Measurements from ENCODE around the gene SLC2A11. TPM values are rescaled to one million over a fixed set of nuclear protein-coding genes. Genes with fewer than 3 reads are reported as not detected.
A peak's percentile ranks its signal among the peaks of the same experiment; 100 is the strongest.
"Not testable (repeated sequence)": the region's sequence is repeated elsewhere in the genome, so short reads cannot be mapped to it uniquely, and the experiment has no call there.

The SLC2A11 gene
- polyA plus RNA-seq, 3 donors: 6.2 to 12.3 (median 10.3) TPM

- WGBS, 3 donors: 87 to 92% (median 90%) methylated on average over 8 of the region's 8 CpGs
- no peak overlapping the region for H3K27ac ChIP-seq (ENCODE audit: low read depth, low read length)
Observed at GRCh38 chr22:23896523-23897186, 39.0 kb downstream of the SLC2A11 start.

- 91 to 92% (median 92%) methylated on average over 3 of the region's 3 CpGs for WGBS, 3 donors
Observed at GRCh38 chr22:23897320-23897719, 39.6 kb downstream of the SLC2A11 start.

GRCh38 chr22:23898006-23898974 lies 40.6 kb downstream of the SLC2A11 start:
- 57 to 67% (median 64%) methylated on average over 8 of the region's 8 CpGs for WGBS, 3 donors
- H3K27ac ChIP-seq (ENCODE audit: low read depth, low read length): no peak overlapping the region

More at GRCh38 chr22:23897320-23897719, 39.6 kb downstream of the SLC2A11 start:
- no peak overlapping the region for H3K27ac ChIP-seq (ENCODE audit: low read depth, low read length)

GRCh38 chr22:23899042-23899745 lies 41.5 kb downstream of the SLC2A11 start:
- WGBS, 3 donors: 82 to 89% (median 82%) methylated on average over 6 of the region's 6 CpGs
- no peak overlapping the region for H3K27ac ChIP-seq (ENCODE audit: low read depth, low read length)

GRCh38 chr22:23900227-23900626 lies 42.6 kb downstream of the SLC2A11 start:
- H3K27ac ChIP-seq (ENCODE audit: low read depth, low read length): not testable (repeated sequence)
- 76 to 96% (median 93%) methylated on average over 4 of the region's 4 CpGs for WGBS, 3 donors

GRCh38 chr22:23901600-23901999 lies 43.9 kb downstream of the SLC2A11 start:
- H3K27ac ChIP-seq (ENCODE audit: low read depth, low read length): no peak overlapping the region
- 88 to 90% (median 90%) methylated on average over 4 of the region's 4 CpGs for WGBS, 3 donors

GRCh38 chr22:23903328-23903971 lies 45.8 kb downstream of the SLC2A11 start:
- 87 to 90% (median 87%) methylated on average over 8 of the region's 8 CpGs for WGBS, 3 donors
- no peak overlapping the region for H3K27ac ChIP-seq (ENCODE audit: low read depth, low read length)

- 72 to 74% (median 74%) methylated on average over 5 of the region's 5 CpGs for WGBS, 3 donors
- H3K27ac ChIP-seq (ENCODE audit: low read depth, low read length): no peak overlapping the region
Observed at GRCh38 chr22:23904573-23905254, 47.0 kb downstream of the SLC2A11 start.

- H3K27ac ChIP-seq (ENCODE audit: low read depth, low read length): no peak overlapping the region
- 86 to 99% (median 93%) methylated on average over 4 of the region's 4 CpGs for WGBS, 3 donors
Observed at GRCh38 chr22:23906641-23907040, 49.0 kb downstream of the SLC2A11 start.

GRCh38 chr22:23907423-23907822 lies 49.7 kb downstream of the SLC2A11 start:
- H3K27ac ChIP-seq (ENCODE audit: low read depth, low read length): not testable (repeated sequence)
- WGBS, 3 donors: 57 to 73% (median 71%) methylated on average over 10 of the region's 10 CpGs

GRCh38 chr22:23908587-23909205 lies 51.0 kb downstream of the SLC2A11 start:
- no peak overlapping the region for H3K27ac ChIP-seq (ENCODE audit: low read depth, low read length)
- 63 to 74% (median 74%) methylated on average over 11 of the region's 11 CpGs for WGBS, 3 donors

GRCh38 chr22:23909296-23909898 lies 51.7 kb downstream of the SLC2A11 start:
- no peak overlapping the region for H3K27ac ChIP-seq (ENCODE audit: low read depth, low read length)
- 47 to 54% (median 52%) methylated on average over 6 of the region's 6 CpGs for WGBS, 3 donors

GRCh38 chr22:23910496-23911190 lies 53.0 kb downstream of the SLC2A11 start:
- no peak overlapping the region for H3K27ac ChIP-seq (ENCODE audit: low read depth, low read length)
- 68 to 93% (median 88%) methylated on average over 3 of the region's 3 CpGs for WGBS, 3 donors

- H3K27ac ChIP-seq (ENCODE audit: low read depth, low read length): no peak overlapping the region
- 88 to 92% (median 90%) methylated on average over 12 of the region's 12 CpGs for WGBS, 3 donors
Observed at GRCh38 chr22:23911318-23911980, 53.8 kb downstream of the SLC2A11 start.

- WGBS, 3 donors: 85 to 94% (median 88%) methylated on average over 9 of the region's 9 CpGs
- no peak overlapping the region for H3K27ac ChIP-seq (ENCODE audit: low read depth, low read length)
Observed at GRCh38 chr22:23912293-23912903, 54.7 kb downstream of the SLC2A11 start.

- WGBS, 3 donors: 0% methylated on average over 1 of the region's 1 CpG
Observed at GRCh38 chr22:23913306-23913660, 55.6 kb downstream of the SLC2A11 start.

More at GRCh38 chr22:23913306-23913660, 55.6 kb downstream of the SLC2A11 start:
- peak overlapping the region; percentile 51 for H3K27ac ChIP-seq (ENCODE audit: low read depth, low read length)

Measured in adipose tissue (tissue), 3 donors.